Ascending aorta (tissue), 2 donors: ENCODE data around the gene RAP1GAP2. TPM values are rescaled to one million over a fixed set of nuclear protein-coding genes. Genes with fewer than 3 reads are reported as not detected.
A peak's percentile ranks its signal among the peaks of the same experiment; 100 is the strongest.

ENCODE experiments used
- DNase-seq, 2 donors: peaks; one replicate each; pipeline ENCODE4 v3.0.0-alpha.2; 2019; ENCODE audit warnings: low spot score in 2 of 2
- H3K27ac ChIP-seq, 2 donors: fragments of 200-600 bp; sonication (generic); one replicate each; pipeline ENCODE4 v1.5.1; 2016 to 2017; ENCODE audit warnings: mild to moderate bottlenecking in 1 of 2
- H3K27me3 ChIP-seq: fragments of 200-600 bp; sonication (generic); one replicate; pipeline ENCODE4 v1.5.1; 2017
- H3K36me3 ChIP-seq, 2 donors: fragments of 200-600 bp; sonication (generic); one replicate each; pipeline ENCODE4 v1.5.1; 2016
- H3K4me1 ChIP-seq, 2 donors: fragments of 200-600 bp; sonication (generic); one replicate each; pipeline ENCODE4 v1.5.1; 2016 to 2017; ENCODE audit warnings: mild to moderate bottlenecking in 1 of 2
- H3K4me3 ChIP-seq, 2 donors: fragments of 200-600 bp; sonication (generic); one replicate each; pipeline ENCODE4 v1.5.1; 2016 to 2017; ENCODE audit warnings: mild to moderate bottlenecking in 1 of 2
- H3K9me3 ChIP-seq, 2 donors: fragments of 200-600 bp; sonication (generic); one replicate each; pipeline ENCODE4 v1.5.1; 2016
- CTCF ChIP-seq, 3 experiments: fragments of 200-600 bp in 2 of 3; fragments of 450-650 bp in 1 of 3; sonication (generic) in 2 of 3; IDR thresholded peaks; one replicate each; pipeline ENCODE4 v1.5.1; 2016 to 2019; ENCODE audit warnings: antibody characterized with exemption in 3 of 3, mild to moderate bottlenecking in 1 of 3, moderate library complexity in 1 of 3
- intact Hi-C: fragments of 100-400 bp; cut with DNase I; formaldehyde crosslinking; loops from one replicate; pipeline ENCODE4 v1.15.1; 2023
- total RNA-seq: library from RNA; depleted of rRNA; stranded (reverse); fragments of >200 nt; gene quantifications from one replicate; pipeline ENCODE4 v1.1.0, GENCODE V29; 2016

The RAP1GAP2 gene
- total RNA-seq, 1 donor from 2014 or later: 1.6 TPM

GRCh38 chr17:2967515-2967914 lies 171.3 kb downstream of the RAP1GAP2 start:
- H3K27ac ChIP-seq: no peak overlapping the region

GRCh38 chr17:2971851-2972250 lies 175.6 kb downstream of the RAP1GAP2 start:
- no peak for TF ChIP-seq CTCF (IDR thresholded peaks at IDR 0.05)
- H3K9me3 ChIP-seq: peaks cover 0 to 4% of the 10 kb centered on the region in 2 donors
- intact Hi-C loops: no loop called here
- H3K4me1 ChIP-seq: no peaks in the 10 kb centered on the region
- H3K27me3 ChIP-seq: no peaks in the 10 kb centered on the region
- no peaks in the 10 kb centered on the region for H3K36me3 ChIP-seq
- DNase-seq: no peak
- no peak overlapping the region for H3K27ac ChIP-seq
- no peak overlapping the region for H3K4me3 ChIP-seq

More at GRCh38 chr17:2967515-2967914, 171.3 kb downstream of the RAP1GAP2 start:
- no peaks in the 10 kb centered on the region for H3K27me3 ChIP-seq
- H3K4me3 ChIP-seq: no peak overlapping the region
- no peak for DNase-seq
- intact Hi-C loops: no loop called here
- H3K36me3 ChIP-seq: no peaks in the 10 kb centered on the region
- no peaks in the 10 kb centered on the region for H3K4me1 ChIP-seq
- H3K9me3 ChIP-seq: no peaks in the 10 kb centered on the region
- TF ChIP-seq CTCF (IDR thresholded peaks at IDR 0.05): no peak

GRCh38 chr17:2972749-2973148 lies 176.5 kb downstream of the RAP1GAP2 start:
- intact Hi-C loops: no loop called here
- Histone ChIP-seq H3K27me3 (no peaks in the 10 kb centered on the region), H3K4me1 (no peaks in the 10 kb centered on the region), H3K4me3 (no peak overlapping the region), H3K9me3 (peaks cover 0 to 4% of the 10 kb centered on the region in 2 donors), H3K27ac (no peak overlapping the region), H3K36me3 (no peaks in the 10 kb centered on the region)
- DNase-seq: no peak
- no peak for TF ChIP-seq CTCF (IDR thresholded peaks at IDR 0.05)

- no peak overlapping the region for H3K27ac ChIP-seq
- H3K9me3 ChIP-seq: peaks cover 0 to 4% of the 10 kb centered on the region in 2 donors
- no peaks in the 10 kb centered on the region for H3K4me1 ChIP-seq
- TF ChIP-seq CTCF (IDR thresholded peaks at IDR 0.05): no peak
- H3K36me3 ChIP-seq: no peaks in the 10 kb centered on the region
- no peak overlapping the region for H3K4me3 ChIP-seq
- no peak for DNase-seq
- intact Hi-C loops: no loop called here
- H3K27me3 ChIP-seq: no peaks in the 10 kb centered on the region
Measured at GRCh38 chr17:2974347-2974746, 178.1 kb downstream of the RAP1GAP2 start.

GRCh38 chr17:2975469-2975958 lies 179.3 kb downstream of the RAP1GAP2 start:
- TF ChIP-seq CTCF (IDR thresholded peaks at IDR 0.05): no peak

GRCh38 chr17:2977157-2977556 lies 180.9 kb downstream of the RAP1GAP2 start:
- no peak for TF ChIP-seq CTCF (IDR thresholded peaks at IDR 0.05)
- Histone ChIP-seq H3K4me1 (no peaks in the 10 kb centered on the region), H3K4me3 (no peak overlapping the region), H3K9me3 (peaks cover 0 to 4% of the 10 kb centered on the region in 2 donors), H3K36me3 (no peaks in the 10 kb centered on the region), H3K27ac (no peak overlapping the region), H3K27me3 (no peaks in the 10 kb centered on the region)
- intact Hi-C loops: no loop called here
- DNase-seq: peak in 1 of 2 donors; percentile 19

More at GRCh38 chr17:2975469-2975958, 179.3 kb downstream of the RAP1GAP2 start:
- Histone ChIP-seq H3K4me1 (no peaks in the 10 kb centered on the region), H3K9me3 (peaks cover 0 to 4% of the 10 kb centered on the region in 2 donors), H3K27ac (no peak overlapping the region), H3K4me3 (no peak overlapping the region), H3K27me3 (no peaks in the 10 kb centered on the region), H3K36me3 (no peaks in the 10 kb centered on the region)
- DNase-seq: peak in 1 of 2 donors; percentile 13
- intact Hi-C loops: no loop called here
